ENCODE data around the gene EEF1G.

DNA sequence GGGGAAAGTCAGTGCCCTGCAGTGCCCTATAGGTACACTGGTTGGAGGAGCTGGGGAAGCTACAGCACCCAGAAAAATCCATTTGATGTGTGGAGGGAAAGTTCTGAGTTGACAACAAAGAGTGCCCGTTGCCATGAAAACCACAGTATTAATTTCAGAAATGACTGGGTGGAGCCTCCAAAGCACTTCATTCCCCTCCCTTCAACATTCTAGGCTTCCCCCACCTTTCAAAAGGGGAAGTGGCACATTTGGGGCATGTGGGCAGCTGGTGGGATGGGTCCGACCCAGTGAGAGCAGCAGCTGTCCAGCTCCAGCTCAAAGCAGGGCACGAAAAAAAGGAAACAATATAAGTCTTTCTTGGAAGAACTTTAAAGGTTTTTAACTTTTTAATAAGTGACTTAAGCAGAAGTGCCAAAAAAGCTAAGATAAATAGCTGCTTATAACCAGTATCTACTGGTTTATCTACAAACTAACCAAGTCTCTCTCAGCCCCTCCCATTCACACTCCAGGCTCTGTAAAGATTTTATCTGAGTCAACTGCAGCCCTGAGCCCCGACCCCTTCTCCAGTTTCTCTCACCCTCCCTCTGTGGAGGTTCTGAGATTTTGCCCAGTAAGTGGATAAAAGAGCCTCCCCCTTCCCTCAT is 18.1 kb downstream of the EEF1G start:
- no peak for TF ChIP-seq CTCF (conservative IDR thresholded peaks at IDR 0.05)
- TF ChIP-seq EZH2 (IDR thresholded peaks at IDR 0.05; ENCODE audit: low read depth), result no peak
